ENCODE results near the gene SERGEF. TPM values are rescaled to one million over a fixed set of nuclear protein-coding genes. Genes with fewer than 3 reads are reported as not detected.

Gene SERGEF
- total RNA-seq, 2 donors from 2014 or later: 29.9 to 39.4 TPM

DNA sequence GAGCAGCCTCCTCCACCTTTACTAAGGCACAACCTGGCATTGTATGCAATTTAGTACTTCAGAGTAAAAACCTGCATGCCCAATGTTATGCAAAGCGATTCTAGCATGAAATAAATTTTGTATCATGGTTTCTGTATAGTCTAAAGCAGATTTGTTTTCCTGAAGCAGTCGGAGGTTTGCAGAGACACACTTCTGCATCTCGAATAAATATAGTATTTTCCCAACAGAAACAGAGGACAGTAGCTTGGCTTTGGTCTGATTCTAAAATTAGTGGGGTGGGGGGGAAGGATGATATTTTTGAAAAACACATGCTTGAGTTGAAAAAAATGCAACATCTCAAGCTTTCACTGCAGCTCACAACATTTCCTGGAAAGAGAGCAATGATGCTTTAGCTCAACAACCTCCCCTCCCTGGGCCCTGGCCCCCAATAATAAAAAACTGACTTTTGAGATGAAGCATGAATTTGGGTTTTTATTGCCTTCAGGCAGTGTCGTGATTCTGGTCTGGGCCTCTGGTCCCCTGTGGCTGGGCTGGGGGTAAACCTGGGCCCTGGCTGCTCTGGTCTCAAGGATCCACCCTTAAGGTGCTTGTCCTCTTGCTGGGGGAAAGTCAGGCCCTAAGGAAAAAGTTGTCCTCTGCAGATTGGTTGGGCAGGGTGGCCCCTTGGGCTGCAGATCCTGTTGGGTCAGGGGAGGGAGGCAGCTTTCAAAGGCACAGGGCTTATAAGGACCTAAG, 230.1 kb downstream of the SERGEF start:
- DNase-seq (ENCODE audit: low spot score): no peak
- no peaks in the 10 kb centered on the region for H3K4me1 ChIP-seq (replicated peaks)
- intact Hi-C loops (cut with DNase I): no loop called here

DNA sequence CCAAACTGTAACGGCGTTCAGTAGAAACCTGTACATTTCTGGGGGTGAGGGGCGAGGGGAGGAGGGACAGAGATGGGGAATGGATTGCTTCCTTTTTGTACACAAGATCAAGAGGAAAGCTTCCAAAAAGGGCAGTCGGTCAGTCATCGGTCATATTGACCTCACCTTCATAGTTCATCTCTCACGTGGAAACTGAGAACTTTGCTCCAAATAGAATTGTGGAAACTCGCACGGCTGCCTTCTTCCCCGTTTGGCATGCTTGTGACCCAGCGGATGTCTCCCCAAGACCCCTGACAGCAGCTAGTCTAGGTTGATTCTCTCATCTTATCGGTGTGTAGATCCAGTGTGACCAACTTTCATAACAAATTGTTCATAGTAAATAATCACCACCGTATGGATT, 230.7 kb downstream of the SERGEF start:
- TF ChIP-seq, protein P1, sequence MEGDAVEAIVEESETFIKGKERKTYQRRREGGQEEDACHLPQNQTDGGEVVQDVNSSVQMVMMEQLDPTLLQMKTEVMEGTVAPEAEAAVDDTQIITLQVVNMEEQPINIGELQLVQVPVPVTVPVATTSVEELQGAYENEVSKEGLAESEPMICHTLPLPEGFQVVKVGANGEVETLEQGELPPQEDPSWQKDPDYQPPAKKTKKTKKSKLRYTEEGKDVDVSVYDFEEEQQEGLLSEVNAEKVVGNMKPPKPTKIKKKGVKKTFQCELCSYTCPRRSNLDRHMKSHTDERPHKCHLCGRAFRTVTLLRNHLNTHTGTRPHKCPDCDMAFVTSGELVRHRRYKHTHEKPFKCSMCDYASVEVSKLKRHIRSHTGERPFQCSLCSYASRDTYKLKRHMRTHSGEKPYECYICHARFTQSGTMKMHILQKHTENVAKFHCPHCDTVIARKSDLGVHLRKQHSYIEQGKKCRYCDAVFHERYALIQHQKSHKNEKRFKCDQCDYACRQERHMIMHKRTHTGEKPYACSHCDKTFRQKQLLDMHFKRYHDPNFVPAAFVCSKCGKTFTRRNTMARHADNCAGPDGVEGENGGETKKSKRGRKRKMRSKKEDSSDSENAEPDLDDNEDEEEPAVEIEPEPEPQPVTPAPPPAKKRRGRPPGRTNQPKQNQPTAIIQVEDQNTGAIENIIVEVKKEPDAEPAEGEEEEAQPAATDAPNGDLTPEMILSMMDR (IDR thresholded peaks at IDR 0.05): no peak
- no peak for TF ChIP-seq POLR2AphosphoS5 (IDR thresholded peaks at IDR 0.05)
- no peak for TF ChIP-seq POLR2A (IDR thresholded peaks at IDR 0.05)
- no peaks in the 10 kb centered on the region for H3K9me3 ChIP-seq
- H3K27ac ChIP-seq: no peak overlapping the region
- H3K27me3 ChIP-seq (replicated peaks; ENCODE audit: insufficient read depth): no peaks in the 10 kb centered on the region
- H3K36me3 ChIP-seq: no peaks in the 10 kb centered on the region
- intact Hi-C loops (cut with DNase I): no loop called here
- H3K4me3 ChIP-seq: no peak overlapping the region
- no peak for DNase-seq (ENCODE audit: low spot score)
- no peaks in the 10 kb centered on the region for H3K4me1 ChIP-seq (replicated peaks)
- 89% methylated on average over 12 of the region's 12 CpGs for WGBS

More for the DNA sequence above, 230.1 kb downstream of the SERGEF start:
- TF ChIP-seq POLR2A (IDR thresholded peaks at IDR 0.05) (no peak), POLR2AphosphoS5 (IDR thresholded peaks at IDR 0.05) (no peak)
- TF ChIP-seq, protein P1 (IDR thresholded peaks at IDR 0.05): no peak
- H3K4me3 ChIP-seq: no peak overlapping the region
- no peak overlapping the region for H3K27ac ChIP-seq
- WGBS: 84% methylated on average over 4 of the region's 4 CpGs
- no peaks in the 10 kb centered on the region for H3K27me3 ChIP-seq (replicated peaks; ENCODE audit: insufficient read depth)
- no peaks in the 10 kb centered on the region for H3K36me3 ChIP-seq
- no peaks in the 10 kb centered on the region for H3K9me3 ChIP-seq

DNA sequence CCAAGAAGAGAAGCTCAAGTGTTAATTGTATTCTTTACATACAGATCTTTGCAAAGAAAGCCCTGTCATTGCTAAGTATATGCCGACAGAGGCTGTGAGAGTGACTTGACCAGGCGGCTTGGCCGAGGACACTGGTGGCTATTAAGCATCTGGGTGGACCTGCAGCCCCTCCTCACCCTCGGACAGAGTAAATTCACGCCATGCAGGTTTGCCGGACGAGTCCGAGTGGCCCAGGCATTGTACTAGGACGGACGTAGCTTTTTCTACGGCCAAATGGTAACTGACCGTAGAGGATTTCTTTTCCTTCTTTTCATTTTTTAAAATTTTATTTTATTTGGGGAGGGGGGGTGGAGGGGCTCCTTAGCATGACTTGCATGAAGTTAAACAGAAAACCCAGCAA, 231.2 kb downstream of the SERGEF start:
- intact Hi-C loops (cut with DNase I): no loop called here

DNA sequence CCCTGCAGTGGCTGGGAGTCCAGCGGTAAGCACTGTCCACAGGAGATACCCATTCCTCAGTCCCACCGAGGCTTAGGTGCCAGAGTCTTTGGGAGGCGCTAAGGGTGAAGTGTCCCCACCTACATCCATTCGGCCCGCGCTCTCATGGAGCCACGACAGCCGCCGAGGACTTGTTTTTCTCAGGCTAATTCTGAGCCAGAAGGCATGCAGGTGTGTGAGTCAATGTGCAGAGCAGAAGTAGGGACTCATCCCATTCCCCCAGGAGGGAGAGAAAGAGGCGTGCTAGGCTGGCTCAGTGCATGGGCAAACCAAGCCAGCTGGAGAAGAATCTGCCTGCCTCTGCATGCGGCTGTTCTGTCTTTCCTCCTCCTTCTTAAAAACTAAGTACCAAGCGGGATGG, 231.6 kb downstream of the SERGEF start:
- Histone ChIP-seq H3K4me3 (no peak overlapping the region), H3K36me3 (no peaks in the 10 kb centered on the region), H3K4me1 (replicated peaks) (no peaks in the 10 kb centered on the region), H3K9me3 (no peaks in the 10 kb centered on the region), H3K27me3 (replicated peaks; ENCODE audit: insufficient read depth) (no peaks in the 10 kb centered on the region), H3K27ac (no peak overlapping the region)
- TF ChIP-seq POLR2A (IDR thresholded peaks at IDR 0.05): no peak
- no peak for TF ChIP-seq POLR2AphosphoS5 (IDR thresholded peaks at IDR 0.05)
- TF ChIP-seq, protein P1 (IDR thresholded peaks at IDR 0.05): no peak
- DNase-seq (ENCODE audit: low spot score): no peak
- 56% methylated on average over 12 of the region's 12 CpGs for WGBS
- intact Hi-C loops (cut with DNase I): no loop called here

More for the DNA sequence above, 231.2 kb downstream of the SERGEF start:
- Histone ChIP-seq H3K36me3 (no peaks in the 10 kb centered on the region), H3K27ac (no peak overlapping the region), H3K4me1 (replicated peaks) (no peaks in the 10 kb centered on the region), H3K27me3 (replicated peaks; ENCODE audit: insufficient read depth) (no peaks in the 10 kb centered on the region), H3K9me3 (no peaks in the 10 kb centered on the region), H3K4me3 (no peak overlapping the region)
- no peak for TF ChIP-seq POLR2A (IDR thresholded peaks at IDR 0.05)
- TF ChIP-seq, protein P1 (IDR thresholded peaks at IDR 0.05): no peak
- no peak for TF ChIP-seq POLR2AphosphoS5 (IDR thresholded peaks at IDR 0.05)
- 71% methylated on average over 12 of the region's 12 CpGs for WGBS
- no peak for DNase-seq (ENCODE audit: low spot score)

DNA sequence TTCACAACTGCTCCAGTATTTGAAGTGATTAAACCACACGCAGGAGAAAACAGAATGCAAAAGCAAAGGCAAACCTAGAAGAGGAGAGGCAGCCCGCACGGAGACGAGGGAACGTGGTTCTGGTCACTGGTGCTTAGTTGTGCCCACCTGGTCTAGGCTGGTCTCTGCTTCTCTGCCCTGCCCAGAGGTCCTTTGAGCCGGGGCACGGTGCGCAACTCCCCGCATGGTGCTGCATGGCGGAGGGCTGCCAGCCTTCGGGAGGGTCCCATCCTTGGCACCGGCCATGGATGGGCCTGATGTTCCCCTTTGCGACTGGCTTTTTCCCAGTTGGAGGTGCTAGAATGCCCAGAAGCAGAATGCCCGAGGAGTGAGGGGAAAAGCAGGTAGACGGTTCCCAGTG, 232.2 kb downstream of the SERGEF start:
- no peaks in the 10 kb centered on the region for H3K36me3 ChIP-seq
- 97% methylated on average over 15 of the region's 15 CpGs for WGBS
- TF ChIP-seq, protein P1 (IDR thresholded peaks at IDR 0.05): no peak
- TF ChIP-seq POLR2AphosphoS5 (IDR thresholded peaks at IDR 0.05) (no peak), POLR2A (IDR thresholded peaks at IDR 0.05) (no peak)
- H3K27ac ChIP-seq: no peak overlapping the region
- intact Hi-C loops (cut with DNase I): no loop called here
- no peaks in the 10 kb centered on the region for H3K27me3 ChIP-seq (replicated peaks; ENCODE audit: insufficient read depth)
- no peaks in the 10 kb centered on the region for H3K9me3 ChIP-seq
- no peak for DNase-seq (ENCODE audit: low spot score)
- H3K4me1 ChIP-seq (replicated peaks): no peaks in the 10 kb centered on the region
- H3K4me3 ChIP-seq: no peak overlapping the region

Measured in prostate gland (tissue), 2 donors.